Activated T-helper 2 cell treated with anti-CD3 and anti-CD28 coated beads, Interferon-gamma antibody, Interleukin-2, Interleukin-4, amounts not matched to agents 10 μg/mL and 5 μg/mL and 100 μg/mL, durations not matched to agents 14 hours and 24 hours and 36 hours (primary cell): ENCODE data around the gene GPR31. TPM values are rescaled to one million over a fixed set of nuclear protein-coding genes. Genes with fewer than 3 reads are reported as not detected.

Experiments
- DNase-seq: peaks from one replicate; pipeline ENCODE4 v3.0.0; 2021; ENCODE audit warnings: low spot score
- H3K27ac Mint-ChIP-seq: one replicate; pipeline ENCODE4 v1.8.0; 2021; ENCODE audit warnings: mixed read lengths
- H3K27me3 Mint-ChIP-seq: one replicate; pipeline ENCODE4 v1.8.0; 2021; ENCODE audit warnings: low read depth, mixed read lengths
- H3K36me3 Mint-ChIP-seq: one replicate; pipeline ENCODE4 v1.8.0; 2021; ENCODE audit warnings: low read depth, mixed read lengths
- H3K4me1 Mint-ChIP-seq: one replicate; pipeline ENCODE4 v1.8.0; 2021; ENCODE audit warnings: low read depth, mixed read lengths
- H3K4me3 Mint-ChIP-seq: one replicate; pipeline ENCODE4 v1.8.0; 2021; ENCODE audit warnings: low read depth, mild to moderate bottlenecking, moderate library complexity, mixed read lengths
- H3K9me3 Mint-ChIP-seq: one replicate; pipeline ENCODE4 v1.8.0; 2021; ENCODE audit warnings: mixed read lengths
- intact Hi-C: fragments of 100-400 bp; cut with micrococcal nuclease; formaldehyde crosslinking; loops from one replicate; pipeline ENCODE4 v1.15.1; 2023
- total RNA-seq: library from RNA; stranded (reverse); gene quantifications from 2 replicates; pipeline ENCODE4 v1.2.3, GENCODE V29; 2022

The GPR31 gene
- total RNA-seq, 1 donor from 2014 or later, result not detected

- no peak overlapping the region for H3K27ac Mint-ChIP-seq
- H3K36me3 Mint-ChIP-seq, result no peaks in the 10 kb centered on the region
- intact Hi-C loops, result loop anchor here (5.0 kb wide), 1 partner anchor 146 kb away; the partner anchor contains the start of gene CEP43
- H3K4me1 Mint-ChIP-seq, result no peaks in the 10 kb centered on the region
- peaks cover 16% of the 10 kb centered on the region for H3K27me3 Mint-ChIP-seq
- no peaks in the 10 kb centered on the region for H3K9me3 Mint-ChIP-seq
- no peak overlapping the region for H3K4me3 Mint-ChIP-seq
- DNase-seq, result no peak
Observed at GRCh38 chr6:167143041-167143440, 14.7 kb downstream of the GPR31 start.

GRCh38 chr6:167142433-167142761, 15.4 kb downstream of the GPR31 start:
- no peak for DNase-seq
- H3K9me3 Mint-ChIP-seq, result no peaks in the 10 kb centered on the region
- H3K4me3 Mint-ChIP-seq, result no peak overlapping the region
- intact Hi-C loops, result loop anchor here (1.0 to 5.0 kb wide), 2 partner anchors 145 to 367 kb away; partner anchors contain the start of gene CEP43
- H3K27me3 Mint-ChIP-seq, result peaks cover 23% of the 10 kb centered on the region
- no peaks in the 10 kb centered on the region for H3K36me3 Mint-ChIP-seq
- H3K27ac Mint-ChIP-seq, result no peak overlapping the region
- no peaks in the 10 kb centered on the region for H3K4me1 Mint-ChIP-seq

GRCh38 chr6:167141667-167142432, 15.9 kb downstream of the GPR31 start:
- Mint-ChIP-seq H3K9me3 (no peaks in the 10 kb centered on the region), H3K4me1 (no peaks in the 10 kb centered on the region), H3K36me3 (no peaks in the 10 kb centered on the region), H3K27me3 (peaks cover 28% of the 10 kb centered on the region), H3K4me3 (no peak overlapping the region), H3K27ac (no peak overlapping the region)
- DNase-seq, result peak; percentile 12
- intact Hi-C loops, result loop anchor here (1.0 to 5.0 kb wide), 2 partner anchors 145 to 367 kb away; partner anchors contain the start of gene CEP43

GRCh38 chr6:167140589-167141474, 16.9 kb downstream of the GPR31 start:
- H3K36me3 Mint-ChIP-seq, result no peaks in the 10 kb centered on the region
- H3K27me3 Mint-ChIP-seq, result peaks cover 31% of the 10 kb centered on the region
- no peak for DNase-seq
- no peaks in the 10 kb centered on the region for H3K9me3 Mint-ChIP-seq
- H3K4me1 Mint-ChIP-seq, result no peaks in the 10 kb centered on the region
- intact Hi-C loops, result loop anchor here (5.0 kb wide), 1 partner anchor 144 kb away; the partner anchor contains the start of gene CEP43
- H3K4me3 Mint-ChIP-seq, result no peak overlapping the region
- H3K27ac Mint-ChIP-seq, result no peak overlapping the region

GRCh38 chr6:167139761-167140160, 18.0 kb downstream of the GPR31 start:
- H3K36me3 Mint-ChIP-seq, result no peaks in the 10 kb centered on the region
- H3K27me3 Mint-ChIP-seq, result peaks cover 30% of the 10 kb centered on the region
- no peaks in the 10 kb centered on the region for H3K9me3 Mint-ChIP-seq
- DNase-seq, result no peak
- intact Hi-C loops, result loop anchor here (5.0 kb wide), 2 partner anchors 142 to 352 kb away; partner anchors contain the start of gene CEP43
- no peak overlapping the region for H3K4me3 Mint-ChIP-seq
- H3K27ac Mint-ChIP-seq, result no peak overlapping the region
- no peaks in the 10 kb centered on the region for H3K4me1 Mint-ChIP-seq

GRCh38 chr6:167137881-167138280, 19.9 kb downstream of the GPR31 start:
- no peak for DNase-seq
- intact Hi-C loops, result loop anchor here (5.0 kb wide), 1 partner anchor 351 kb away; no protein-coding TSS in a partner anchor
- Mint-ChIP-seq H3K4me1 (no peaks in the 10 kb centered on the region), H3K27ac (no peak overlapping the region), H3K9me3 (no peaks in the 10 kb centered on the region), H3K4me3 (no peak overlapping the region), H3K36me3 (no peaks in the 10 kb centered on the region), H3K27me3 (peaks cover 24% of the 10 kb centered on the region)

- H3K27me3 Mint-ChIP-seq, result peaks cover 24% of the 10 kb centered on the region
- intact Hi-C loops, result loop anchor here (5.0 kb wide), 1 partner anchor 350 kb away; no protein-coding TSS in a partner anchor
- DNase-seq, result no peak
- H3K9me3 Mint-ChIP-seq, result no peaks in the 10 kb centered on the region
- no peak overlapping the region for H3K4me3 Mint-ChIP-seq
- H3K4me1 Mint-ChIP-seq, result no peaks in the 10 kb centered on the region
- no peaks in the 10 kb centered on the region for H3K36me3 Mint-ChIP-seq
- H3K27ac Mint-ChIP-seq, result no peak overlapping the region
Observed at GRCh38 chr6:167137081-167137480, 20.7 kb downstream of the GPR31 start.

GRCh38 chr6:167136376-167136775, 21.4 kb downstream of the GPR31 start:
- H3K9me3 Mint-ChIP-seq, result no peaks in the 10 kb centered on the region
- H3K27ac Mint-ChIP-seq, result no peak overlapping the region
- H3K27me3 Mint-ChIP-seq, result peaks cover 24% of the 10 kb centered on the region
- no peaks in the 10 kb centered on the region for H3K36me3 Mint-ChIP-seq
- no peak for DNase-seq
- H3K4me3 Mint-ChIP-seq, result no peak overlapping the region
- no peaks in the 10 kb centered on the region for H3K4me1 Mint-ChIP-seq
- intact Hi-C loops, result loop anchor here (5.0 kb wide), 1 partner anchor 349 kb away; no protein-coding TSS in a partner anchor

GRCh38 chr6:167134448-167135328, 23.1 kb downstream of the GPR31 start:
- Mint-ChIP-seq H3K27me3 (peaks cover 21% of the 10 kb centered on the region), H3K4me1 (no peaks in the 10 kb centered on the region), H3K27ac (no peak overlapping the region), H3K4me3 (no peak overlapping the region), H3K9me3 (no peaks in the 10 kb centered on the region), H3K36me3 (no peaks in the 10 kb centered on the region)
- intact Hi-C loops, result loop anchor here (5.0 kb wide), 1 partner anchor 347 kb away; no protein-coding TSS in a partner anchor
- no peak for DNase-seq

GRCh38 chr6:167130712-167131684, 26.8 kb downstream of the GPR31 start:
- H3K4me3 Mint-ChIP-seq, result no peak overlapping the region
- no peaks in the 10 kb centered on the region for H3K36me3 Mint-ChIP-seq
- DNase-seq, result no peak
- no peaks in the 10 kb centered on the region for H3K4me1 Mint-ChIP-seq
- H3K9me3 Mint-ChIP-seq, result no peaks in the 10 kb centered on the region
- no peak overlapping the region for H3K27ac Mint-ChIP-seq
- intact Hi-C loops, result no loop called here
- peaks cover 5% of the 10 kb centered on the region for H3K27me3 Mint-ChIP-seq

- H3K4me3 Mint-ChIP-seq, result no peak overlapping the region
Observed at GRCh38 chr6:167130008-167130677, 27.6 kb downstream of the GPR31 start.

More at GRCh38 chr6:167130008-167130677, 27.6 kb downstream of the GPR31 start:
- Mint-ChIP-seq H3K36me3 (no peaks in the 10 kb centered on the region), H3K27me3 (peaks cover 5% of the 10 kb centered on the region), H3K27ac (no peak overlapping the region), H3K9me3 (no peaks in the 10 kb centered on the region), H3K4me1 (no peaks in the 10 kb centered on the region)
- no peak for DNase-seq
- intact Hi-C loops, result no loop called here
